Ovary (tissue), 9 donors: ENCODE measurements around the gene CD99L2. TPM values are rescaled to one million over a fixed set of nuclear protein-coding genes. Genes with fewer than 3 reads are reported as not detected.

Experiments used
- DNase-seq, 5 donors: peaks; one replicate each; pipeline ENCODE4 v3.0.0-alpha.2; 2019 to 2020
- H3K27ac ChIP-seq, 2 donors: fragments of 200-600 bp; one replicate each; pipeline versions ENCODE4 v1.5.1 to v1.8.0; 2019 to 2022
- H3K27me3 ChIP-seq: fragments of 200-600 bp; one replicate; pipeline ENCODE4 v1.8.0; 2022
- H3K36me3 ChIP-seq: fragments of 200-600 bp; sonication (generic); one replicate; pipeline ENCODE4 v1.5.1; 2019
- H3K4me1 ChIP-seq: one replicate; pipeline ENCODE4 v1.8.1; 2013; ENCODE audit warnings: mild to moderate bottlenecking, moderate library complexity; ENCODE audit not compliant: insufficient read depth
- H3K4me3 ChIP-seq: fragments of 200-600 bp; sonication (generic); one replicate; pipeline ENCODE4 v1.5.1; 2017
- H3K9me3 ChIP-seq, 2 donors: fragments of 200-600 bp in 1 of 2; sonication (generic) in 1 of 2; one replicate each; pipeline versions ENCODE4 v1.5.1 to v1.8.1; 2013 to 2019; ENCODE audit warnings: mild to moderate bottlenecking in 1 of 2, moderate library complexity in 1 of 2
- EP300 ChIP-seq: sonication (generic); formaldehyde crosslinking; IDR thresholded peaks from one replicate; pipeline ENCODE4 v1.6.1; 2017; ENCODE audit warnings: antibody characterized with exemption
- POLR2A ChIP-seq: fragments of 450-650 bp; IDR thresholded peaks from one replicate; pipeline ENCODE4 v1.6.1; 2017; ENCODE audit warnings: antibody characterized with exemption, mild to moderate bottlenecking, moderate library complexity
- WGBS, 3 donors: extraction: QIAGEN DNeasy Blood & Tissue Kit in 1 of 3; methylation state at CpG; one replicate each; pipeline versions ENCODE4 v1.1.5 to v1.1.7; 2013 to 2017; 5-methylcytosine and 5-hydroxymethylcytosine counted together
- intact Hi-C, 4 donors: fragments of 100-400 bp; cut with DNase I; formaldehyde crosslinking; loops; one replicate each; pipeline versions ENCODE4 v1.11.0 to v1.15.1; 2022 to 2023
- polyA plus RNA-seq, 2 donors: library from polyadenylated mRNA; stranded (reverse); fragments of 200-250 nt in 1 of 2; fragments of 350-450 nt in 1 of 2; fragmentation: Illumina TruSeq in 1 of 2; extraction: RNeasy Lipid Tissue Mini Kit (QIAGEN cat#74804) in 1 of 2; gene quantifications; one replicate each; pipeline ENCODE4 v1.2.3, GENCODE V29; 2013 to 2014
- total RNA-seq, 7 donors: library from RNA; depleted of rRNA in 2 of 7; stranded (reverse); fragments of >200 nt in 2 of 7; fragmentation: NEBNext Ultra II Directional in 3 of 7; extraction: Animal tissue kit (Norgen Biotek cat#: 25700) in 3 of 7; gene quantifications; one replicate each; pipeline versions ENCODE4 v1.1.0 to v1.2.4, GENCODE V29; 2016 to 2023
- TF ChIP-seq, protein P1 (sequence below), 3 donors: fragments of 450-650 bp in 2 of 3; fragments of 200-600 bp in 1 of 3; IDR thresholded peaks; one replicate each; pipeline versions ENCODE4 v1.5.1 to v1.8.0; 2016 to 2022; ENCODE audit warnings: antibody characterized with exemption in 3 of 3, mild to moderate bottlenecking in 1 of 3
- donor health status: DM: no; HTN: no; CAD: no; lungs with moderate emphysema.
- donor health status: DM: no; HTN: no; CAD: no.
- donor health status: Bipolar disorder and iron deficiency.
- donor health status: DM: yes; HTN: yes; CAD: no.
- donor health status: DM: no; HTN: no; CAD: no.
- donor health status: DM: yes; HTN: yes; CAD: no.

The CD99L2 gene
- total and polyA plus RNA-seq, 9 donors, result 38.7 to 64.6 (median 53.0) TPM

DNA sequence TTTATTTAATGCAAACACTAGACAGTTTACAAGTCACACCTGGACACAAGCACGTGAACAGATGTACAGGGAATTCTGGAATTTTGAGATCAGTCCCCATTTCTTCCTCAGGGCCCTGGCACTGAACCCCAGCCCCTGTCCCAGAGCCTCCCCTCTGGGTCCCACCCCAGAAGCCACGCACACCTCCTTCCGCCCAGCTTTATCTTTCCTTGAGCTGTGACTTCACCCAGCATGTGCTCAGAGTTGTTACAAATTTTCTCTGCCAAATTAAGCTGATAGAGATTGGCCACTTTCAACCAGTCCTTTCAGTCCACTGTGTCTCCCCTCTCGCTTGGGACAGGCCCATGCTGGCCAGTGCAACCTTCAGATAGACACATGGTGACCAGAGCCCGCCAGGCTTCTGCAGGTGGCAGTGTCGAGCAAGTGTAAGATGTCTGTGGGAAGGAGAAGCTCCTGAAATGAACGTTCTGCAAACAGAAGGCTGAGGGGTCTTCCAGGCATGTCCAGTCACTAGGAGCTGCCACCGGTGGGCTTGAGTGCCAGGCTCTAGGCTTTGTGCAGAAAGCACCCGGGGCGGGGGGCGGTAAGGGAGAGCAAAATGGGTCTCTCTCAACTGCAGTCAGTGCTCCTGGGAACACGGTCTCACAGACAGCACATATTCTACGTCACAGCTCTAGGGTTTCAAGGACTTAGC, 132.0 kb downstream of the CD99L2 start:
- no peaks in the 10 kb centered on the region for H3K27me3 ChIP-seq
- H3K4me3 ChIP-seq, result no peak overlapping the region
- WGBS, 3 donors, result 75 to 77% (median 76%) methylated on average over 13 of the region's 13 CpGs
- no peak for DNase-seq
- TF ChIP-seq, protein P1, sequence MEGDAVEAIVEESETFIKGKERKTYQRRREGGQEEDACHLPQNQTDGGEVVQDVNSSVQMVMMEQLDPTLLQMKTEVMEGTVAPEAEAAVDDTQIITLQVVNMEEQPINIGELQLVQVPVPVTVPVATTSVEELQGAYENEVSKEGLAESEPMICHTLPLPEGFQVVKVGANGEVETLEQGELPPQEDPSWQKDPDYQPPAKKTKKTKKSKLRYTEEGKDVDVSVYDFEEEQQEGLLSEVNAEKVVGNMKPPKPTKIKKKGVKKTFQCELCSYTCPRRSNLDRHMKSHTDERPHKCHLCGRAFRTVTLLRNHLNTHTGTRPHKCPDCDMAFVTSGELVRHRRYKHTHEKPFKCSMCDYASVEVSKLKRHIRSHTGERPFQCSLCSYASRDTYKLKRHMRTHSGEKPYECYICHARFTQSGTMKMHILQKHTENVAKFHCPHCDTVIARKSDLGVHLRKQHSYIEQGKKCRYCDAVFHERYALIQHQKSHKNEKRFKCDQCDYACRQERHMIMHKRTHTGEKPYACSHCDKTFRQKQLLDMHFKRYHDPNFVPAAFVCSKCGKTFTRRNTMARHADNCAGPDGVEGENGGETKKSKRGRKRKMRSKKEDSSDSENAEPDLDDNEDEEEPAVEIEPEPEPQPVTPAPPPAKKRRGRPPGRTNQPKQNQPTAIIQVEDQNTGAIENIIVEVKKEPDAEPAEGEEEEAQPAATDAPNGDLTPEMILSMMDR (IDR thresholded peaks at IDR 0.05), result no peak
- TF ChIP-seq POLR2A (no peak), EP300 (no peak)
- no peaks in the 10 kb centered on the region for H3K9me3 ChIP-seq
- H3K36me3 ChIP-seq, result no peaks in the 10 kb centered on the region
- H3K4me1 ChIP-seq, result no peaks in the 10 kb centered on the region
- H3K27ac ChIP-seq, result no peak overlapping the region
- intact Hi-C loops, result no loop called here

DNA sequence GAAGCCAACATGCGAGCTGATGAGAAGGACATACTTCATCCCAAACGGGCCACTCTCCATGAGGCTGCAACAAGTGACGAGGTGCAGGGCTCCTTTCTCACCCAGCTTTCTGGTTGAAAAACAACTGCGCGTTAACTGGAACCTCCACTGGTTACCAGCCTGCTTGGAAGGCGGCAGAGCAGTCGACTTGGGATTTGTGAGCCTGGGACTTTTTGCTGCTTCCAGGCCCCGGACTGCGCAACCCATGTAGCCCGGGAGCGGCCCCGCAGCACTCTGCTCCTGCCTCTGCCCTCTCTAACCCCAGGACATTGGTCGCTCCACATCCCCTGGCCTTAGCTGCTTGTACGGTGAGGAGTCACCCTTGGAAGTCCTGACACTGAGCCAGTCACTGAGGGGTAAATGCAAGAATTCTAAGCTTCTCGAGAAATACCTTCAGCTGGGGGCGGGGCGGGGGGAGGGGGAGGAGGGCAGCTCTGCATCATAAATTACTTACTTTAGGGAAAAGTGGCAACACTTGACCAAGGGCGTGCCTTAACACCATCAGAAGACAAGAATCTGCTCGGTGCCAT, 132.6 kb downstream of the CD99L2 start:
- WGBS, 3 donors, result 78 to 83% (median 80%) methylated on average over 19 of the region's 19 CpGs
- Histone ChIP-seq H3K36me3 (no peaks in the 10 kb centered on the region), H3K4me3 (no peak overlapping the region), H3K4me1 (no peaks in the 10 kb centered on the region), H3K27me3 (no peaks in the 10 kb centered on the region), H3K9me3 (no peaks in the 10 kb centered on the region), H3K27ac (no peak overlapping the region)
- TF ChIP-seq, protein P1 (IDR thresholded peaks at IDR 0.05), result no peak
- TF ChIP-seq POLR2A (no peak), EP300 (no peak)
- no peak for DNase-seq
- intact Hi-C loops, result no loop called here

DNA sequence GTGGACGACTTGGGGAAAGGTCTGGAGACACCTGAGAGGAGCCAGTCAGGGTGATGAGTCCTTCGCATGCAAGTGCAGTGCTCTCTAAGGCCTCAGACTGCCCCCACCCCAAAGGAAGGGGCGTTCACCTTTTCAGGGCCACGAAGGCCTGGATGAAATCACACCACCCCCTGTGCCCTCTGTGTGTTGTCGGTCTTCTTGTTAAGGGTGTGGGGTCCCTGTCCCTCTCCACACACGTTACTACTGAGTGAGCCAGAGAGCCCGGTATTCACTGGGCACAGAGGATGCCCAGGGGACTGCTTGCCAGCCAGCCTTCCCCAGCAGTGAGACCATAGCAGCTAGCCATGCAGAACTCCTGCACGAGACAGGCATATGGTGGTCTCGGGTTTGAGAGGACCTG, 133.2 kb downstream of the CD99L2 start:
- intact Hi-C loops, result no loop called here
- H3K36me3 ChIP-seq, result no peaks in the 10 kb centered on the region
- WGBS, 3 donors, result 76 to 78% (median 77%) methylated on average over 9 of the region's 9 CpGs
- TF ChIP-seq EP300 (no peak), POLR2A (no peak)
- TF ChIP-seq, protein P1 (IDR thresholded peaks at IDR 0.05), result no peak
- no peaks in the 10 kb centered on the region for H3K4me1 ChIP-seq
- H3K4me3 ChIP-seq, result no peak overlapping the region
- DNase-seq, result no peak
- H3K9me3 ChIP-seq, result no peaks in the 10 kb centered on the region
- no peak overlapping the region for H3K27ac ChIP-seq
- no peaks in the 10 kb centered on the region for H3K27me3 ChIP-seq

DNA sequence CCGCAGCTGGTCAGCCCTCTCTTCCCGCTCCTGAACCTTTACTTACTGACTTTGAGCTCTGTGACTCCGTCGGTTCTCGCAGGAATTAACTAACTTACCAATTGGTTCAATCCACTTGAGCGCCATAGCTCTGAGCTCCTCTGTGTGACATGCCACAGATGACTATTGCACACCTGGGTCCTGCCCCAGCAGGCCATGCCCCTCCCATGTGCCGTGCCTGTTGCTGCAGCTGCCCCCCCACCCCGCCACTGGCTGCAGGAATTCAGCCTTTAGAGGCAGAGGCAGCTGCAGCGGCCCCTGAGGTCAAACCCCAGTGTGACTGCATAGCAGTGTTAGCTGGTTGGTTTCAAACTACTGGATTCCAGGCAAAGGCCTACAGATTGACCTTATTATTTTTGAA, 134.7 kb downstream of the CD99L2 start:
- H3K9me3 ChIP-seq, result no peaks in the 10 kb centered on the region
- intact Hi-C loops, result no loop called here
- no peaks in the 10 kb centered on the region for H3K36me3 ChIP-seq
- TF ChIP-seq, protein P1 (IDR thresholded peaks at IDR 0.05), result no peak
- TF ChIP-seq POLR2A (no peak), EP300 (no peak)
- DNase-seq, result no peak
- 74 to 78% (median 76%) methylated on average over 9 of the region's 9 CpGs for WGBS, 3 donors
- H3K27ac ChIP-seq, result no peak overlapping the region
- no peaks in the 10 kb centered on the region for H3K4me1 ChIP-seq
- no peak overlapping the region for H3K4me3 ChIP-seq
- no peaks in the 10 kb centered on the region for H3K27me3 ChIP-seq
